HT1080 (cell line): ENCODE results near the gene GRM3. TPM values are rescaled to one million over a fixed set of nuclear protein-coding genes. Genes with fewer than 3 reads are reported as not detected.

Source experiments
- DNase-seq: peaks from one replicate; pipeline ENCODE4 v3.0.0-alpha.2; 2015; ENCODE audit warnings: low read depth
- polyA plus RNA-seq, 2 experiments: library from polyadenylated mRNA; depleted of rRNA; stranded (reverse); fragments of >200 nt; gene quantifications; 2 replicates each; pipeline ENCODE4 v1.2.3, GENCODE V29; 2015
- total RNA-seq: library from RNA; depleted of rRNA; stranded (reverse); fragments of >200 nt; shearing (Covaris generic); gene quantifications from 2 replicates; pipeline ENCODE4 v1.2.3, GENCODE V29; 2014; rRNA removed

Gene GRM3
- not detected in 2 replicates for total RNA-seq
- polyA plus RNA-seq (2015; cell fraction: cytosol; rRNA removed), result not detected in 2 replicates
- not detected in 2 replicates for polyA plus RNA-seq (2015; cell fraction: nucleus; rRNA removed)

DNA sequence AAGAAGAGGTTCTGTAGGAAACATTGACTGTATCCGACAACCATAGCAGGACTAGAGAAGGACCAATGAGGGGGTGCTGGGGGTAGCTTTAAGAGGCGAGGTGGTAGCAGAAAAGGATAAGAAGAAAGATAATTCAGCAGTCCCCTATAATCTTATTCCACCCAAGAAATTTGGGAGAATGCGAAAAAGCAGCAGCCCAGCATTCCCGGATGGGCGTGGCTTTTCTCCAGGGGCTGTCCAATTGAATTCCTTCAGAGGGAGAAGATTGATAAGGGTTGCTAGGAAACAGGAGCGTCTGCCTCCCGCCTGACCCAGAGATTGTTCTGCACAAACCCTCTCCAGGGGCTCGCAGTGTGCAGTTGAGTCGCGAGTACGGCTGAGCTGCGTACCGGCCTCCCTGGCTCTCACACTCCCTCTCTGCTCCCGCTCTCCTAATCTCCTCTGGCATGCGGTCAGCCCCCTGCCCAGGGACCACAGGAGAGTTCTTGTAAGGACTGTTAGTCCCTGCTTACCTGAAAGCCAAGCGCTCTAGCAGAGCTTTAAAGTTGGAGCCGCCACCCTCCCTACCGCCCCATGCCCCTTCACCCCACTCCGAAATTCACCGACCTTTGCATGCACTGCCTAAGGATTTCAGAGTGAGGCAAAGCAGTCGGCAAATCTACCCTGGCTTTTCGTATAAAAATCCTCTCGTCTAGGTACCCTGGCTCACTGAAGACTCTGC lies at the start of gene GRM3:
Gene GRM3 (plus strand): TSS at position 349 of the 721 bp plus-strand sequence. CDS start 121,237 bp downstream, outside the sequence.
- peak; percentile 32 for DNase-seq

DNA sequence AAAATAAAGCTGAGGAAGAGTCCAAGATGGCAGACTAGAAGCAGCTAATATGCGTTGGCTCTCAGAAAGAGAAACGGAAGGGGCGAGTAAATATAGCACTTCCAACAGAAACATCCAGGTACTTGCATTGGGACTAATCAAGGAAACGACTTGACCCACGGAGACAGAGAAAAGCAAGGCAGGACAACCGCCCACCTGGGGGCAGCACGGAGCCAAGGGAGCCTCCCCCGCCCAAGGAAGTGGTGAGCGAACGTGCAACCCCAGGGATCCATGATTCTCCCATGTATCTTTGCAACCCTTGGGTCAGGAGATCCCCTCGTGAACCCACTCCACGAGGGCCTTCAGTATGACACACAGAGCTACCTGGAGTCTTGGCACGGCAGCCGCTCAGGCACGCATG lies 45.4 kb upstream of the GRM3 start:
- DNase-seq, result peak; percentile 43

DNA sequence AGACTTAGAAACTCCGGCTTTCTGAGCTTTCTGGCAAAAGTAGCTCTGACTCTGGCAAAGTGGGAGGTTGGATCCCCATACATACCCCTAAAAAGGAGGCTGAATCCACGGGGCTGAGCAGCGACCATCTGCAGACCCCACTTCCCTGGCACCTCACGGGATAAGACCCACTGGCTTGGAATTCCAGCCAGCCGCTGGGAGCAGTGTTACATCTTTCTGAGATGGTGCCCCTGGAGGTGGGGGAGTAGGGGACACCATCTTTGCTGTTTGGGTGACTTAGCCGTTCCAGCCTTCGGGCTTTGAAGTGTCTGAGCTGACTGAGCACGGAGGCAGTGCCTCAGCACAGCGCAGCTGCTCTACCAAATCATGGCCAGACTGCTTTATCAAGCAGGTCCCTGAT lies 45.0 kb upstream of the GRM3 start:
- DNase-seq, result no peak

DNA sequence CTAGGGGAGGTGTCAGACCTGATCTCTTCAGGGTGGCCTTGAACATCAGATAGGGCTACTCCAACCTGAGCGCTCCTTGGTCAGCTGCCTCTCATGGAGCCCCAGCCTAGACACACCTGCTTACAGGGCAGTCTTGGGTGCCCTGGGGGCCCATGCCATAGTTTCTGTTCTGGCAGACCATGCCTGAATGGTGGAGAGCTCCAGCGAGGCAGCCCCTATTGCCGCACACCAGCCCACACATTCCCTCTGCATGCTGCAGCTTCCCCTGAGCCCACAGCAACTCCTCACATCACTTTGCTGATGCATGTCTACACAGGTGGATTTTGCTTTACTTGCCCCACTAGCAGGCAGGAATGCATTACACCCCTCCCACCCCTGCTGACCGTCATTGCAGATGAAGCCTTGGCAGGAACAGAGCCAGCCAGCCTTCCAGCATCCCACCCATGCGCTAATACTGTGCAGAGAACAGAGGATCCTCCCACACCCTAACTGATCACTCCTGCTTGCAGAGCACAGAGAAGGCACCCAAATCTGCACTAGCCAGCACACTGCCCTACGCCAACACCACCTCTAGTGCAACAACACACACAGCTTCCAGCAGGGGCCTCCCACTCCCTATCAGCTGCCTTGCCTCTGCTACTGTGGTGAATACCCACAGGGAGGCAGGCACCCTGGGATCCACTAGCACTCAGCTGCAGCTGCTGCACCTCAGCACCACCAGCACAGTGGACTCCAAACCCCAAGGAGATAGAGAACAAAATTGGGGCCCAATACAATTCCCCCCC lies 43.0 kb upstream of the GRM3 start:
- no peak for DNase-seq

DNA sequence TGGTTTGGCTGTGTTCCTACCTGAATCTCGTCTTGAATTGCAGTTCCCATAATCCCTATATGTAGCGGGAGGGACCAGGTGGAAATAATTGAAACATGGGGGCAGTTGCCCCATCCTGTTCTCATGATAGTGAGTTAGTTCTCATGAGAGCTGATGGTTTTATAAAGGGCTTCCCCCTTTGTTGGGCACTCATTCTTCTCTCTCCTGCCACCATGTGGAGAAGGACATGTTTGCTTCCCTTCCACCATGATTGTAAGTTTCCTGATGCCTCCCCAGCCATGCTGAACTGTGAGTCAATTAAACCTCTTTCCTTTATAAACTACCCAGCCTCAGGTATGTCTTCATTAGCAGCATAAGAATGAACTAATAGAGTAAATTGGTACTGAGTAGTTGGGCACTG lies 28.0 kb upstream of the GRM3 start:
- DNase-seq, result peak; percentile 10

DNA sequence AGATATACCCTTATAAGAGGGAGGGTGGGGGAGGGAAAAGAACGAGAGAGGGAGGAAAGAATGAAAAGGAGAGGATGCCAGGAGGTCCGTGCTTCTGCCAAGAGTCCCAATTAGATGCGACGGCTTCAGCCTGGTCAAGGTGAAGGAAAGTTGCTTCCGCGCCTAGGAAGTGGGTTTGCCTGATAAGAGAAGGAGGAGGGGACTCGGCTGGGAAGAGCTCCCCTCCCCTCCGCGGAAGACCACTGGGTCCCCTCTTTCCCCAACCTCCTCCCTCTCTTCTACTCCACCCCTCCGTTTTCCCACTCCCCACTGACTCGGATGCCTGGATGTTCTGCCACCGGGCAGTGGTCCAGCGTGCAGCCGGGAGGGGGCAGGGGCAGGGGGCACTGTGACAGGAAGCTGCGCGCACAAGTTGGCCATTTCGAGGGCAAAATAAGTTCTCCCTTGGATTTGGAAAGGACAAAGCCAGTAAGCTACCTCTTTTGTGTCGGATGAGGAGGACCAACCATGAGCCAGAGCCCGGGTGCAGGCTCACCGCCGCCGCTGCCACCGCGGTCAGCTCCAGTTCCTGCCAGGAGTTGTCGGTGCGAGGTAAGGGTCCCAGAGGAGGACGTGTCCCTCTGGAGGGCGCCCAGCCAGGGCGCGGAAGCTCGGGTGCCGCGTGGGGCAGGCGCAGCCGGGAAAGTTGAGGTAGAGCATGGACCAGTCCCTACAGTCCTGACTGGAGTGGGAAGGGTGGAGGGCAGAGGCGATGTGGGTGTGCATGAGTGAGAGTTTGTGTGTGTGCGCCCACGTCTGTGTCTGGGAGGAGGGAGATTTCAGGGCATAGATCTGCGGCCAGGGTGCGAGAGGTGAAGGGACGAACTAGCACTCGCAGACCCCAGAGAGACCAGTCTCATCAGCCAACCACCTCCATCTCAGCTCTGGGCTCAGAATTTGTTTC lies 844 bp downstream of the GRM3 start:
- no peak for DNase-seq

DNA sequence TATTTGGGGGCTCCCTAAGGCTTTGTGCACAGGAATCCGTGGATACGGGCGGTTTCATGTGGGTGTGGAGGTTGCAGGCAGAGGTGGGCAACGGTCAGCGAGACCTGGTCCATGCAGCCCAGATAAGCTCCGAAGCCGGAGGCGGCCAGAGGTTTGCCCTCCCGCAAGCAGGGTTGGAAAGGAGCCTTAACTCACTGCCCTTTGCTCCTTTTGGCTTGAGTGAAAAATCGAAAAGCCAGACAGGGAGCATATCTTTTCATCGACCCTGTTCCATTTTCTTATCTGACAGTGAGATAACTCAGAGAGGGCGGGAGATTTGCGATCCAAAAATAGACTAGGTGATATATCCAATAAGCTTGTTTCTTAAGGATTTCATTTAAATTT lies 1.5 kb downstream of the GRM3 start:
- no peak for DNase-seq

DNA sequence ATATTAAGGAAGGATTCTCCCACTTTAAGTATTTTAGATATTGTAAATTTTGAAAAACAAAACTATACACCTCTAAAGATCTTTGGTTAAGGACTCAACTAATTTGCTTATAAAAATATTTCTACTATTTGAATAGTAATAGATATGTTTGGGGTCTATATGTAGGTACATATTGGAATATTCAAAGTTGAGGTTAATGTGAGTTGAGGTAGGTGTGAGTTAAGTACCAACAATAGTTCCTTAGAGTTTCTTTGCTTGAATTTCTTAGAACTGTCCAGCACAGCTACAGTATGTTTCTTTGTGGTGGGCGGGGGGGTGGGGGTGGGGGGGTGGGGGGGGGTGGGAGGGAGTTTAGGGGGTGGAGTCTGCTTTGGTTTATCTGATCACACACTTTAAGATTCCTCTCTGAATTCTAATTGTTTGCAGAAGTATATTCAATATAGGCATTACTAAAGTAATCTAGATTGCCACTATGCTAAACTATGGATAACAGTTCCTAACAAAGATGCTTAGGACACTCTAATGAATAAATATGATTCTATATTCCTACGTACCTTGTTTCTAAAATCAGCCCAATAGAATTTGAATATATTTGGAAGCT lies 2.1 kb downstream of the GRM3 start:
- DNase-seq, result no peak

DNA sequence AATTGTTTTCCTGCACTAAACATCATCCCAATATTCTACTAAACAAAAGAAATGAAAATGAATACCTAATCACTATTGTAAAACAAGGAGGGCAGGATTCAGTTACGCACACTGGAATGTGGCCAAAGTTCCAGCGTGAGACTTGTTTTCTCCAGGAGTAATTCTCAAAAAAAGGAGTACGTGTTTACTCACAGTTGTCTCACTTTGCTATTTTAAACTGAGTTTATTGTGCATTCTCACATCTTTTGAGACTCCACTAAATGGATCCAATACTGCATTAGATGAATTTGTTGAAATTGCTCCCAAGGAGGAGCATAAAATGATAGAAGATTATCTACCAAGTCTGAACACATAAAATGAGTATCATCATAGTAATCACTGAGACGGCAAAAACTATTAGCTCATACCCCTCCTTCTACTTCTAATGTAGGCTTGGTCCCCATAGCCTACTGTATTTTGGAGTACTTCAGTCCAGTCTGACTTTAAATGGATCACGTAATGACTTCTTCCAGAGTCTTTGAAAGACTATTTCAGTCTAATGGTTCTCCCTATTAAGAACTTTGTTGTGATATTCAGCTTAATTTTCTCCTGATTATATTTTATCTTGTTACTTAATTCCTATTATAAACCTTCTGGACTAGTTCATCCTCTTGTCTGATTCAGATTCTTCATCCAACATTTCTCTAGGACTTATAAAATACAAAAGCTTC lies 3.8 kb downstream of the GRM3 start:
- no peak for DNase-seq

DNA sequence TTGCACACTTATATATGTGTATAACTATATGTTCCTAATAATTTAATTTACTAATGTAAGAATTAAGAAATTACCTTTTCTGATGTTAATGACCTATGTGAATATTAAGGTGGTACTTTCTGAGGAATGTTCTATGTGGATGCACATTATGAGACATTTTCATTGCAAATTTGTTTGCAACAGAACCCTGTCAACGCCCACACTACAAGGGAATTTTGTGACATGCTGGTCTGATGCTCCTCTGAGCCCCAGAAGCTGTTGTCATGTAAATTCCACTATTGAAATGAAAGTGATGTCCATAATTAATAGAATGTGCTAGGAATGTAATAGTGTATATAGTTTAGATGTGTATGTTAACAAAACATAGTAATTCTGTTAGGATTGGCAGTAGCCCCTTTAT lies 4.5 kb downstream of the GRM3 start:
- no peak for DNase-seq

DNA sequence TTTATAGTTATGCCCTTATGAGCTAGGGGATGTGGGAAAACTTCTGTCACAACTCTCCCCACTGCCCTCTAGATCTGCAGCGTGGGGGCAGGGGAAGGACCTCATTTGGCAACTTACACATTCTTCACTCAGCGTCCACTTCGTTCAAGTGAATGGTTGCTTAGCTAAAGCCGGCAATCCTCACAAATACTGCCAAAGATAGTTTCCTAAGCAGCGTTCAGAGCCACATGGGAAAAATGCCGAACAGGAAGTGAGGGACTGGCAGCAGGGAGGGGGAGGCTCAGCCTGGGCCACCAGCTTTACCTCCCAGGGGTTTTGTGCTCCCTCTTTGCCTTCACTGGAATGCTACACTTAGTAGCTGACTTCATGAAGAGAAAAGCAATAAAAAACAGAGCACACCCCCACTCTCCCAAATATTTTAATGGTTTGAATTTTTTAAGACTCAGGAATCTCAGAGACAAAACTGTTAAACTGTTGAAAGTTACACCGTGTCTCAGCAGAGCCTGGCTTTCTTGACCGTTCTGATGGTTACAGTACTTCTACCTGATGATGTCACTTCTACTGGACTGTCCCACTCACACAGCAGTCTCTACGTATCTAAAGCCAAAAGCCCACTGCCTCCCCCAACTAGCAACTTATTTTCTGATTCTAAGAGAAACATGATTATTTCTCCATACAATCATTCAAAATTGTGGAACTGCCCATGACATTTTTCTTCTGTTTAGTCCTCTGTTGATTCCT lies 10.4 kb downstream of the GRM3 start:
- peak; percentile 18 for DNase-seq

DNA sequence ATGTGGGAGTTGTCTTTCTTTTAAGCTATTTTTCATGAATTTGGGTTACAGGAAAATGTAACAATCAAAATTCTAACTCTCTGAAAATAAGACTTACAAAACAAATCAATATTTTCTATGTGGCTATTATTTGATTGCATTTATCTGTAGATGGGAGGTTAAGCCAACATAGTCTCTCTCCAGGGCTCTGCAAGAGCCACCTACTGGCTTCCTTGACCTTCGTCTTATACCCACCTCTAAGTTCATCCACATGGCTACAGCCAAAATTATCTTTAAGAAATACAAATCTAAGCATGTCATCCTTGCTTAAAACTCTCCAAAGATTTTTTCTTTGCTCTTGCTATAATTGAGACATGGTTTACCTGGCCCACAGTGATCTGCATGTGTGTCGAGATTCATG lies 14.2 kb downstream of the GRM3 start:
- no peak for DNase-seq

DNA sequence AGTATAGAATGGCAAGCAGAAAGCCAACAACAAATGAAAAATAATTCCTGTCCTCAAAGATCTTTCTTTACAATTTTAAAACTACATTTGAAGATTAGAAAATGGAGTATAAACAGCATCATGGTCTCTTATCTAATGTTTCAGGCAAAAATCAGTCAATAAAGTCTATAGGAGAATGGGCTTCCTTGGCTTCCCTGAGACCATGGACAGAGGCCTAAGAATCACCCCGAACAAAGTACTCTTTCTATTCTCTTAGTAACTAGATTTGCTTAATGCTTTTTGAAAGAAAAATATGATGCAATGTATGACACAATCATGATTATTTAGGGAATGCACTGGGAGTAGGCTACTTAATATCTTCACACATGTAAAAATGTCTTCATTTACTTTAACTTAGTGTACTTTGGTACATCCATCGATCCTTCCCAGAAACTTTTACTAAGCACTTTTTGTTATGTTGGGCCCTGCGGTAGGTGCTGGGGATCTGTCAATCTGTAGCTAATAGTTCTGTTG lies 17.3 kb downstream of the GRM3 start:
- no peak for DNase-seq

DNA sequence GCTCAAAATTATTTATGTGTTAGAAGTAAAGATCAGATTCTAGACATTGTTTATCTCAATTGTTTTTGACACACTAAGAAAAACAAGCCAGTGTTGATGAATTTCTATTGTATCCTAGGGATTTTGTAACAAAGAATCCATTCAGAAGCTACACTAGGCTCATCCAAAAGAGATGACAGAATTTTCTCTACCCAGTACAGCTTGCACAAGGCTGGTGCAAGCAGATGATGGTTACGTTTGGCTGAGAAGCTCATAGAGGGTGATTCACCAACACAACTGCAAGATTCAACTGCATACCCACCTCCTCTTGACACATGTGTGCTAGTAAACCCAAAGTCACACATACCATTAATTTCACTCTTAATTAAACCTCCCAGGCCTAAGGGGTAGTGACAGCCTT lies 20.8 kb downstream of the GRM3 start:
- no peak for DNase-seq

DNA sequence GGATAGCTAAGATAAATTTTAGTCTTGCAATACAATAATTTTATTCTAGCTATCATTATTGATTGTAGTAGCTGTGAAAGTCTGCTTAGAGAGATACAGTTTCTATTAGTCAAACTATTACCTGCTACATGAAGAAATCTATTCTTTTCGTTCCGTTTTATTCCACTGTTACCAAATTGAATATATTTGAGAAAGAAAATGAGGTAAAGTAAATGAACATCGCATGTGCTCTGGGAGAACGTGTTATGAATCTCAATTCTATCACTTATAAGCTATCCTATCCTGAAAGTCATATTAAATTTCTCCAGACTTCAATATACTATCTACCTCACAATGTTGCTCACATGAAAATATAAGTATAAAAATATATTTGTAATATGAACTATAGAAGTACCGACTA lies 21.3 kb downstream of the GRM3 start:
- DNase-seq, result no peak

DNA sequence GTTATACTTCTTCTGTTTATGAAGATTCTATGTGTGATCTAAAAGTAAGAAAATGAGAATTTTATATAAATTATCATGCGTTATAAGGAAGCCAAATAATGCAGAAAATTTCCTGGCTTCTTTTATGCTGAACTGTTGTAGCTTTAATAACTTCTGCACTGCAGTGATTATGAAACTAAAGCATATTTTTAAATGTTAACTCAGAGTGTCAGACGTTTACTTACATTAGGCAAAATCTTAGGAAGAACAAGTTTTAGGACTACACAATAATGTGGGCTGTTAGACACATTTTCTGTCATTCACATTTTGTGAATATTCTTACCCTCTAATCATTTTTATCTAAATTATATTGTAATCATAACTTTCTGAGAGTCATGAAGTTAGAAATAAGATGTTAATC lies 22.0 kb downstream of the GRM3 start:
- DNase-seq, result no peak

DNA sequence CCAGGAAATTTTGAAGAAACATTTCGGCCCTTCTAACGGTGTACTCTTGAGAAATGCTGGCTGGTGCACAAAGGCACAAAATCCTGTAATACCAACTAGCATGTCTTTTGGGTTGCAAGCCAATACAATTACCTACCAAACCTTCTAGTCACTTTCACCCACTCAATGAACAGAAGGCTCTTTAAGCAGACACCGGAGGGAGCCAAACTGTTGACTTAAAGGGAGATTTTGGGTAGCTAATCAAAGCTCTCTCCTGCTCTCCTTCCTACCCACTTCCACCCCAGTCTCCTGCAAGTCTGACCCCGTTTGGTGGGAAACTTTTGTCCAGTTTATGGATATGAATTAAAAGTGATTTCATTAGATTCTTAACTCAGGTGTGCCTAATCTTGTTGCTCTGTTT lies 24.0 kb downstream of the GRM3 start:
- no peak for DNase-seq

DNA sequence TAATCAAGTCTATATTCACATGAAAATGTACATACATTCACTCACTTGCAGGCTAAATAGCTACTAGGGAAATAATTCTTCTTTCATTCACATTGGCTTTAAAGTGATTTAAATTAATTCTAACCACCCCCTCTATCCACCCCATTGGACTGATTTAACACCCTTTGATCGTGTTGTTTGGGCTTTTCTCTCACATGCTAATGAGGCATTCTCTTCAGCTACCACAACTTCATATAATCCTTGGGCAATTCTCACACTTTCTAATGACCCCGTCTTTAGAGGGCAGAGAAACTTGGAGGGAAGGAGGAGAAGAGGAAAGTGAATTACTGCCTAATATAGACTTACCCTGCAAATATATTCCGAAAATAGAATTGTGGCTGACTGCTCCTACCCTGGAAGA lies 24.6 kb downstream of the GRM3 start:
- DNase-seq, result no peak

DNA sequence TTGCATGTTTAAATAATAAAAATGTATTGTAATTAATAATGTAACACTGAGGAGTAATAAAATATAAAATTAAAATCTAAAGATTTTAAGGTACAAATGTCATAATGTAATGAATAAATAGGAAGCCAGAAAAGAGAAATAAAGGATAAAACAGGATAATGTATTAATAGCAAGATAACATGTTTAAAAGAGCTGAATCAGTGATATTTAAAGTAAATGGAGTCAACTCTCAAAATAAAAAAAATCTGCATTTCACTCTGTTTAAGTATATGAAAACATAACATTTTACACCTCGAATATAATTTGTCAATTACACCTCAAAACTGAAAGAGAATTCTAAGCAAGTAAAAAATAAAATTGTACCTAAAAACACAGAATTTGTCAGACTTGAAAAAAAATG lies 44.1 kb downstream of the GRM3 start:
- DNase-seq, result no peak

DNA sequence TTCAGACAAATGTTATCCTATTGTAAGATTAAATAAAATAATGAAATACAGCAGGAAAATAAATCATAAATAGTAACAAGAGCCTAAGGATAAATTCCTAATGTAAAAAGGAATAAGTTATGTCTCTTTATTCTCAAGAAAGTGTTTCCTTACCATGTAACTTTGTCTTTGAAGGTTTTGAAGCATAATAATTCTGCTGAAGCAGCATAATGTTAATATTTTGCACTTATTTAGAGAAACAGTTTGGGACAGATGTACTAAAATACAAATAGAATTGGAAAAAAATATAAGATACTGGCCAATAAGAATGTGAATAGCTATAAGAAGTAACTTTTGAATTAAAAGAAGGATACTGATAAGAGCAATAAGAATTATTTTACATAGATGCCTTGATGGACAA lies 45.7 kb downstream of the GRM3 start:
- DNase-seq, result no peak
